GM13976 (cell line): Measurements from ENCODE around the gene KLHL3.

ENCODE experiments used
- DNase-seq: peaks from one replicate; pipeline ENCODE4 v3.0.0; 2012; ENCODE audit warnings: low spot score
- in situ Hi-C: fragments of 300-500 bp; cut with MboI; formaldehyde crosslinking; loops from one replicate; pipeline ENCODE4 v1.12.0; 2022; ENCODE audit warnings: low sequenced_read_pairs, mixed read lengths, inconsistent platforms; ENCODE audit not compliant: unreplicated experiment
- TF ChIP-seq, protein P1 (sequence below): IDR thresholded peaks from 2 replicates; pipeline ENCODE4 v1.5.1; 2012; ENCODE audit warnings: borderline replicate concordance, mild to moderate bottlenecking; ENCODE audit not compliant: insufficient read depth; ENCODE audit errors: extremely low read depth, missing control alignments, control extremely low read depth

The KLHL3 gene

GRCh38 chr5:137734962-137735554, 831 bp downstream of the KLHL3 start:
- no peak for DNase-seq
- TF ChIP-seq, protein P1, sequence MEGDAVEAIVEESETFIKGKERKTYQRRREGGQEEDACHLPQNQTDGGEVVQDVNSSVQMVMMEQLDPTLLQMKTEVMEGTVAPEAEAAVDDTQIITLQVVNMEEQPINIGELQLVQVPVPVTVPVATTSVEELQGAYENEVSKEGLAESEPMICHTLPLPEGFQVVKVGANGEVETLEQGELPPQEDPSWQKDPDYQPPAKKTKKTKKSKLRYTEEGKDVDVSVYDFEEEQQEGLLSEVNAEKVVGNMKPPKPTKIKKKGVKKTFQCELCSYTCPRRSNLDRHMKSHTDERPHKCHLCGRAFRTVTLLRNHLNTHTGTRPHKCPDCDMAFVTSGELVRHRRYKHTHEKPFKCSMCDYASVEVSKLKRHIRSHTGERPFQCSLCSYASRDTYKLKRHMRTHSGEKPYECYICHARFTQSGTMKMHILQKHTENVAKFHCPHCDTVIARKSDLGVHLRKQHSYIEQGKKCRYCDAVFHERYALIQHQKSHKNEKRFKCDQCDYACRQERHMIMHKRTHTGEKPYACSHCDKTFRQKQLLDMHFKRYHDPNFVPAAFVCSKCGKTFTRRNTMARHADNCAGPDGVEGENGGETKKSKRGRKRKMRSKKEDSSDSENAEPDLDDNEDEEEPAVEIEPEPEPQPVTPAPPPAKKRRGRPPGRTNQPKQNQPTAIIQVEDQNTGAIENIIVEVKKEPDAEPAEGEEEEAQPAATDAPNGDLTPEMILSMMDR, result no peak
- in situ Hi-C loops, result no loop called here

GRCh38 chr5:137734331-137734730, 1.6 kb downstream of the KLHL3 start:
- in situ Hi-C loops, result no loop called here
- TF ChIP-seq, protein P1, result no peak
- DNase-seq, result no peak

DNA sequence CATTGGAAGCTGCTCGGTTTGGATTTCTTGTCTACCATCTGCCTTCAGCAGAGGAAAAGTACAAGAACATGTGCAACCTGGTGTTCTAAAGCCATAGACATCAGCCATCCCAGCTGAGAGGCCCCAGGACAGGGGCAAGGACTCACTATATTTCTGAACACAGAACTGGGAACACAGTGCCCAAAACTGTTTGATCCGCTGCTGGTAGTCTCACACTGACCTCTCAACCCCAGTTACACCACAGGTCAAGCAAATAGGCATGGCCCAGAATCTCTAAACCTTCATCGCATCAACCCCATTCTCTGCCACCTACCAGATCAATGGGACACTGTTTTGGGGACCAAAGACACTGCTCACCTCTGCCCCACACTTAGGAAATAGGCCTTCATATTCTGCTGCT, 2.0 kb downstream of the KLHL3 start:
- no peak for DNase-seq
- TF ChIP-seq, protein P1, result no peak
- in situ Hi-C loops, result no loop called here

DNA sequence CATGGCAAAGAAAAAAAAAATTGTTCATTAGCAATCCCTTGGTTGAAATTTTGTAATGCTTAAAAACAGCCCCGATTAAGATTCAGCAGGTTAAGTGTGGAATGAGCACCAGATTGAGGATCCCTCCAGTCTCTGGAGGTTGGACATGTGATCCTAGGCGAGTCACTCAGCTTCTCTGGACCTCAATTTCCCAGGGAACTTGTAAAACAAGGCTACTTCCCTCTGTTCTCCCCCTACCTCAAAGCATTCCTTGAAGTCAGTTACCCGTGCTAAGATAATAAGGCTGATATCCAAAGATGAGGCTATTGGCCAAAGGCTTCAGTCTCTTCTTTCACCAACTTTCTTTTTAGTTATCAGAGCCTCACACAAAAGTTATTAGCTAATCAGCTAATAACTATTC, 2.9 kb downstream of the KLHL3 start:
- no peak for DNase-seq
- in situ Hi-C loops, result no loop called here
- TF ChIP-seq, protein P1, result no peak

DNA sequence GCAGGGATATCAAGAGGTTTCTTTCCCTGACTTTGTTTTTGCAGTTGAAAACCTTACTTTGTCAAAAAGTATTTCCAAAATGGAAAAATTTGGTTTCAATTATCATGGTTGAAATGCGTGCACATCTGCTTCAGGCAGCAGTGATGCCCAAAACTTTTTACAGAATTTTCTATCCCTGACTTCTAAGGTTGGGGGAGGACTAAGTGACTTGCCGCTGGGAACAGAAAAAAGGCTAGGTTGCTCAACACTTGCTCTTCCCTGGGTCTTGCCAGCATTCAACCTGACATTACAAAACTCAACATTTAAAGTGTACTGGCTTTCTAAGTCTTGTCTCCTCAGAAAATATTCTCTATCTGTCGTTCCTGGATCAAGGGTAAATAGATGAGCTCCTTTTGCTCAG, 4.7 kb downstream of the KLHL3 start:
- TF ChIP-seq, protein P1, result no peak
- DNase-seq, result no peak
- in situ Hi-C loops, result no loop called here

- TF ChIP-seq, protein P1, result no peak
- no peak for DNase-seq
- in situ Hi-C loops, result no loop called here
Observed at GRCh38 chr5:137730336-137730735, 5.6 kb downstream of the KLHL3 start.
